DMS 273 treated with DMSO at 0.1 percent for 48 hours (cell line): ENCODE data around the gene CCDC117.

Source experiments
- DNase-seq: peaks from one replicate; lab custom pipeline; 2025; lab: John Stamatoyannopoulos, UW

The CCDC117 gene

DNA sequence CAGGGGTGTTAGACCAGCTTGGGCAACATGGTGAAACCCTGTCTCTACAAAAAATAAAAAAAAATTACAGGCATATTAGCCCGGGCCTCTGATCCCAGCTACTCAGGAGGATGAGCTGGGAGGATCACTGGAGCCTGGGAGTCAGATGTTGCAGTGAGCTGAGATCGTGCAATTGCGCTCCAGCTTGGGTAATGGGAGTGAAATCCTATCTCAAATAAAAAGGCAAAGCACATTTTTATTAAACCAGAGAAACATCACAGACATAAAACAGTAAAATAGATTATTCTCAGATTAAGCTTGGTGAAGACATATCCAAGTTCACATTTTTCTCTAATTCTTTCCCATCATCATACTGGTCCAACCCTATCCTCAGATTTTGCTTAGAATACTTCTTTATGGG, 57.9 kb downstream of the CCDC117 start:
- DNase-seq, result no peak

DNA sequence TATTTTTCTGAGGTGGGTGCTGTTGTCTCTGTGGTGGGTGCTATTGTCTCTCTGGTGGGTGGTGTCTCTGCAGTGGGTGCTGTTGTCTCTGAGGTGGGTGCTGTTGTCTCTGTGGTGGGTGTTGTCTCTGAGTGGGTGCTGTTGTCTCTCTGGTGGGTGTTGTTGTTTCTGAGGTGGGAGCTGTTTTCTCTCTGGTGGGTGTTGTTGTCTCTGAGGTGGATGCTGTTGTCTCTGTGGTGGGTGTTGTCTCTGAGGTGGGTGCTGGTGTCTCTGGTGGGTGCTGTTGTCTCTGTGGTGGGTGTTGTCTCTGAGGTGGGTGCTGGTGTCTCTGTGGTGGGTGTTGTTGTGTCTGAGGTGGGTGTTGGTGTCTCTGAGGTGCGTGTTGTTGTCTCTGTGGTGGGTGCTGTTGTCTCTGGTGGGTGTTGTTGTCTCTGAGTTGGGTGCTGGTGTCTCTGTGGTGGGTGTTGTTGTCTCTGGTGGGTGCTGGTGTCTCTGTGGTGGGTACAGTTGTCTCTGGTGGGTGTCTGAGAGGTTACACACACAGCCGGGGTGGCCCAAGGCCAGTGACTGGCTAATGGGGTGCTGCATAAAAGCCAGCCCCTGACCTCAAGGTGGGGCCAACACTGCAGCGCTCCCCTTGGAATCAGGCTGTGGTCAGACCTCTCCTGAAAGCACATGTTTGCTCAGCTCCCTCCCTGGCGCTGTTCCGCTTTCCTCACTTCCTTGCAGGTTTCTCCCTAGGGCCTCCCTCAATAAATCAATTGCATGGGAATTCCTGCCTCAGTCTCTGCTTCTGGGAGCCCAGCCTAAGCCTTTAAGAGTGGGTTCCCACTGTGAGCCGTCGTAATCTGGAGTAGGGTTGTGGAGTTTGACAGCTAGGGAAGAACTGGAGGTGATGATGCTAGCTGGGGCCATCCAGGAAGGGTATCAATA, 58.9 kb downstream of the CCDC117 start:
- no peak for DNase-seq

DNA sequence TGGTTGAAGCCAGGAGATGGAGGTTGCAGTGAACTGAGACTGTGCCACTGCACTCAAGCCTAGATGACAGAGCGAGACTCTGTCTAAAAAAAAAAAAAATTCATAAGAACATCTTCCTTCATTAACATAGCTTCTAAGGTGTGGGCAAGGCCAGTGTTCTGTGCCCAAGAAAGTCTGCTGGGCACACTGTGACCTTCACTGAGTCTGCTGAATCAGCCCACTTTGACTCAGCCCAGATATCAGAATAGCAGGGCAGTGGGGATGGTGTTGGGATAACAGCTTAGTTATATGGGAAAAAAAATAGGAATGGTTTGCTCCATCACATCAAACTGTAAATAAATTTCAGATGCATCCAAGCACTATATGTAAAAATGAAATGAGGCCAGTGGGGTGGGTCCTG, 60.2 kb downstream of the CCDC117 start:
- no peak for DNase-seq

DNA sequence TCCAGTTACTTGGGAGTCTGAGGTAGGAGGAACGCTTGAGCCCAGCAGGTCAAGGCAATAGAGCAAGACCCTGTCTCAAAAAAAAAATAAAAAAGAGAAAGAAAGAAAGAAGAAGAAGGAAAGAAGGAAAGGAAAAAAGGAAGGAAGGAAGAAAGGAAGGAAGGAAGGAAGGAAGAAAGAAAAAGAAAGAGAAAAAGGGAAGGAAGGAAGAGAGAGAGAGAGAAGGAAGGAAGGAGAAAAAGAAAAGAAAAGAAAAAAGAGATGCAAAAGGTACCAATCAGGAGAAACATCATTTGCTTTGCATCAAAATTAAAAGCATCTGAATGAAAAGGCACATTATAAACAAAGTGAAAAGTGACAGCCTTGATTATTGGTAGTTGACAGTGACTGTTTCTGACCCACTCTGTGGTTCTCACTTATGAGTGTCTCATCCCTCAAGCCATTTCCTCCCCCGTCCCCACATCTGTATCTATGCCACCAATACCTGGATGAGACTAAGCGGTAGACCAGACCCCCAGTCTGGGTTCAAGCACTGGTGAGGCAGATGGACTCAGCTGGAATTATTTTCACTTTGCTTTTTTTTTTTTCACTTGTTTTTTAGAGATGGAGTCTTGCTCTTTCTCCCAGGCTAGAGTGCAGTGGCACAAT, 60.9 kb downstream of the CCDC117 start:
- no peak for DNase-seq

DNA sequence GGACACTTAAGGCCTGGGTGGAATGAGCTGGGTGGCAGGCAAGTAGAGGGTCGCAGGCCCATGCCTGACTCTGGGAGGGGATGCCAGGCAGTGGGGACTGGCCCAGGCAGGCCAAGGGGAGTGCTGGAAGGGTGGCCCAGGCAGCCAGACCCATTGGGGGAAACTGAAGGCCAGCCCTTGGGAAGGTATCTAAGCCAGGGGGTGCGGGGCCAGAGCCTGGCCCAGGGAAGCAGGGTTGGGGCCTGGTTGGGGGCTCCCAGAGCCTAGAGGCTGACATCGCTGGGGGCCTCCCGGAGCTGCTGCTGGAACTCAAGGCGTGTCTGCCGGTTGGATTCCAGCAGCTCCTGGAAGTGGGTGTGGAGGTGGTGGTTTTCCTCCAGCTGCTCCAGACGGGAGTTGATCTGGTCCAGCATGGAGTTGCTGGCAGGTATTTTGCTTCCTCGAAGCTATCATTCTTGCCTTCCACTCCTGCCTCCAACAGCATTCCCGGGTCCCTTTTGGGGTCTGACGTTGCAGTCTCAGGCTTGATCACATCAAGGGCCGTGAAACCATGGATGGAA, 63.2 kb downstream of the CCDC117 start:
- DNase-seq, result no peak

DNA sequence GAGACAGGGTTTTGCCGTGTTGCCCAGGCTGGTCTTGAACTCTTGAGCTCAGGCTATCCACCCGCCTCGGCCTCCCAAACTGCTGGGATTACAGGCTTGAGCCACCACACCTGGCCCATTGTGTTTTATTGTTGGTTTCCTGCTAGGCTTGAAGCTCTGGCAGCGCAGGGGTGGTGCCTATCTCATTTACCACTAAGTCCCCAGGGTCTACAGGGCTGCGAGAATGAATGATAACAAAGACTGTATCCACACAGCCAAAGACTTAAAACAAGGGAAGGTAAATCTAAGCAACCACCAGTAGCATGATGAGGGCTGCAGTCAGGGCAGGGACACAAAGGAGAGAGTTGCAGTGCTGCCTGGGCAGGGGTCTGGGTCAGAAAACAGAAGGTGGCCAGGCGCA, 65.1 kb downstream of the CCDC117 start:
- no peak for DNase-seq
